ENCODE data around the gene ABI1. TPM values are rescaled to one million over a fixed set of nuclear protein-coding genes. Genes with fewer than 3 reads are reported as not detected.

The ABI1 gene
- total RNA-seq, 4 donors from 2014 or later: 28.7 to 55.3 (median 48.5) TPM

DNA sequence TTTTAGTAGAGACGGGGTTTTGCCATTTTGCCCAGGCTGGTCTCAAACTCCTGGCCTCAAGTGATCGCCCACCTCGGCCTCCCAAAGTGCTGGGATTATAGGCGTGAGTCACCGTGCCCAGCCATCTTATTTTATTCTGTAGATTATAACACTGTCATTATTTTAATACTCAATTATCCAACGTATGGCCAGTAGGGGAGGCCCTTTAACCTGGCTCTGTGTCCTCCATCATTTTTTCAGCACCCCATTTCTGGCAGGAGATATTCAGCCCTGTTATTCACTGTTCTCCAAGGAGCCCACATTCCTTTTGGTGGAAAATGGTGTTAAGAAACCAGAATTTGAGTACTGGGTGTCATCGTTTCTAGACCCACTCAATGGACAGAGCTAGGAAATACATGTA is 131.8 kb downstream of the ABI1 start:
- Histone ChIP-seq H3K4me1 (peaks cover 0 to 8% (median 0%) of the 10 kb centered on the region in 4 donors), H3K27ac (no peak overlapping the region), H3K9me3 (no peaks in the 10 kb centered on the region), H3K27me3 (no peaks in the 10 kb centered on the region), H3K4me3 (no peak overlapping the region), H3K36me3 (peaks cover 0 to 63% (median 0%) of the 10 kb centered on the region in 3 donors)
- DNase-seq: no peak
- TF ChIP-seq CTCF (IDR thresholded peaks at IDR 0.05) (no peak), POLR2A (IDR thresholded peaks at IDR 0.05) (no peak)

GRCh38 chr10:26727005-26727404 is 133.8 kb downstream of the ABI1 start:
- H3K27ac ChIP-seq: no peak overlapping the region
- H3K4me1 ChIP-seq: no peaks in the 10 kb centered on the region
- H3K36me3 ChIP-seq: peaks cover 0 to 63% (median 0%) of the 10 kb centered on the region in 3 donors
- TF ChIP-seq POLR2A (IDR thresholded peaks at IDR 0.05): no peak
- H3K27me3 ChIP-seq: no peaks in the 10 kb centered on the region
- no peaks in the 10 kb centered on the region for H3K9me3 ChIP-seq
- H3K4me3 ChIP-seq: no peak overlapping the region
- DNase-seq: no peak

- no peak overlapping the region for H3K4me3 ChIP-seq
- H3K36me3 ChIP-seq: peaks cover 0 to 58% (median 0%) of the 10 kb centered on the region in 3 donors
- H3K9me3 ChIP-seq: no peaks in the 10 kb centered on the region
- no peaks in the 10 kb centered on the region for H3K4me1 ChIP-seq
- TF ChIP-seq CTCF (IDR thresholded peaks at IDR 0.05): peak; percentile 56 to 88 (median 82)
- no peak for TF ChIP-seq POLR2A (IDR thresholded peaks at IDR 0.05)
- H3K27me3 ChIP-seq: no peaks in the 10 kb centered on the region
- no peak overlapping the region for H3K27ac ChIP-seq
- peak in 2 of 3 donors; percentile 70 to 77 for DNase-seq
These were observed 134.7 kb downstream of the ABI1 start for GRCh38 chr10:26725837-26726727.

GRCh38 chr10:26723016-26723415 is 137.7 kb downstream of the ABI1 start:
- Histone ChIP-seq H3K36me3 (peaks cover 0 to 42% (median 0%) of the 10 kb centered on the region in 3 donors), H3K4me1 (no peaks in the 10 kb centered on the region)
- DNase-seq: no peak

GRCh38 chr10:26721561-26721960 is 139.2 kb downstream of the ABI1 start:
- peaks cover 0 to 39% (median 0%) of the 10 kb centered on the region in 3 donors for H3K36me3 ChIP-seq
- H3K9me3 ChIP-seq: no peaks in the 10 kb centered on the region
- TF ChIP-seq POLR2A (IDR thresholded peaks at IDR 0.05) (no peak), CTCF (IDR thresholded peaks at IDR 0.05) (no peak)
- DNase-seq: peak in 1 of 3 donors; percentile 59
- H3K27me3 ChIP-seq: no peaks in the 10 kb centered on the region
- peak overlapping the region in 3 of 4 donors; percentile 18 to 75 (median 43) for H3K27ac ChIP-seq
- no peak overlapping the region for H3K4me3 ChIP-seq
- peaks cover 0 to 3% (median under 1%) of the 10 kb centered on the region in 4 donors for H3K4me1 ChIP-seq

More at GRCh38 chr10:26723016-26723415, 137.7 kb downstream of the ABI1 start:
- Histone ChIP-seq H3K4me3 (no peak overlapping the region), H3K27me3 (no peaks in the 10 kb centered on the region), H3K9me3 (no peaks in the 10 kb centered on the region), H3K27ac (no peak overlapping the region)
- TF ChIP-seq CTCF (IDR thresholded peaks at IDR 0.05) (no peak), POLR2A (IDR thresholded peaks at IDR 0.05) (no peak)

DNA sequence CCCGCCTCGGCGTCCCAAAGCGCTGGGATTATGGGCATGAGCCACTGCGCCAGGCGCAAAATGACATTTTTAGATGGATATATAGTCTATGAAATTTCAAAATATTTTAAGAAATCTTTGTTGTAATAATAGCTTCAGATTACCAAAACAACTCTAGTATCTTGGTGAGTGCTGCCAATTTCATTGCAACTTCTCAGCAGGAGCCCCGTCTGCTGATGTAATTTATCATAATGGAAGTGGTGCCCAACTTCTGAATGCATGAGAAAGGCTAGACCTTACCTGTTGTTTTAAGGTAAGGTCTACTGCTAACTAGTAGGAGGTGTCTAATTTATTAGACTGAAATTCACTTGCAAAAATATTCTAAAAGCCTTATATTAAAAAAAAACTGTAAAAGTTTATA is 143.3 kb downstream of the ABI1 start:
- no peaks in the 10 kb centered on the region for H3K27me3 ChIP-seq
- no peaks in the 10 kb centered on the region for H3K9me3 ChIP-seq
- TF ChIP-seq POLR2A (IDR thresholded peaks at IDR 0.05): no peak
- TF ChIP-seq CTCF (IDR thresholded peaks at IDR 0.05): no peak
- H3K4me3 ChIP-seq: no peak overlapping the region
- peaks cover 0 to 22% (median 5%) of the 10 kb centered on the region in 4 donors for H3K4me1 ChIP-seq
- DNase-seq: no peak
- H3K27ac ChIP-seq: no peak overlapping the region
- peaks cover 0 to 20% (median 0%) of the 10 kb centered on the region in 3 donors for H3K36me3 ChIP-seq
